Measurements from ENCODE around the gene ACOT12. TPM values are rescaled to one million over a fixed set of nuclear protein-coding genes. Genes with fewer than 3 reads are reported as not detected.

Gene ACOT12
- total RNA-seq, 1 experiment from 2014 or later: not detected

- no CpG with 5 or more reads among the region's 2 CpGs for WGBS (ENCODE audit: extremely low coverage, insufficient read length, low lambda C conversion rate)
- Mint-ChIP-seq H3K36me3 (ENCODE audit: insufficient read depth in 1 of 3, low read depth in 3 of 3) (no peaks in the 10 kb centered on the region; a peak in 1 of 7 replicates), H3K4me3 (no peak overlapping the region)
These were observed 56.1 kb downstream of the ACOT12 start for GRCh38 chr5:81337803-81338202.

More at GRCh38 chr5:81337803-81338202, 56.1 kb downstream of the ACOT12 start:
- H3K9ac ChIP-seq (ENCODE audit: extremely low read depth, insufficient read length, low read length): no peak overlapping the region
- H3K27me3 ChIP-seq (ENCODE audit: insufficient read depth, low read length): no peaks in the 10 kb centered on the region
- no peaks in the 10 kb centered on the region for H3K23me2 ChIP-seq (ENCODE audit: insufficient read length, low read depth, low read length, poor library complexity, severe bottlenecking)
- TF ChIP-seq CTCF (conservative IDR thresholded peaks at IDR 0.05): no peak
- no peak overlapping the region for H2BK5ac ChIP-seq (ENCODE audit: insufficient read length, low read length)
- H3K79me1 ChIP-seq (ENCODE audit: insufficient read depth, low read depth, low read length, poor library complexity, severe bottlenecking): no peaks in the 10 kb centered on the region
- Mint-ChIP-seq H3K27ac (no peak overlapping the region), H3K9me3 (no peaks in the 10 kb centered on the region; a peak in 2 of 5 replicates), H3K27me3 (ENCODE audit: low read depth) (no peaks in the 10 kb centered on the region; the same call in 1 of the 2 replicates), H3K4me1 (no peaks in the 10 kb centered on the region)
- no peak overlapping the region for H4K91ac ChIP-seq (ENCODE audit: insufficient read length, low read depth, low read length)
- no peak overlapping the region for H3K4ac ChIP-seq (ENCODE audit: low read depth, low read length)
- no peak overlapping the region for H3K4me2 ChIP-seq (ENCODE audit: insufficient read depth, insufficient read length, low read length)
- H2AK5ac ChIP-seq (ENCODE audit: insufficient read length, low read length): no peak overlapping the region
- H2AFZ ChIP-seq (ENCODE audit: low read length): no peak overlapping the region
- no peak overlapping the region for H4K5ac ChIP-seq (ENCODE audit: insufficient read length, low read depth, low read length)
- no peak overlapping the region for H2BK20ac ChIP-seq (ENCODE audit: low read depth, low read length, poor library complexity, severe bottlenecking)
- no peak overlapping the region for H3K56ac ChIP-seq (ENCODE audit: insufficient read length, low read depth, low read length)
- no peak overlapping the region for H2BK15ac ChIP-seq (ENCODE audit: low read depth, low read length)
- H3T11ph ChIP-seq (ENCODE audit: low read length): no peak overlapping the region
- no peak overlapping the region for H3K23ac ChIP-seq (ENCODE audit: insufficient read length, low read depth, low read length)
- H4K20me1 ChIP-seq (ENCODE audit: control insufficient read depth, insufficient read depth, insufficient read length): no peaks in the 10 kb centered on the region
- no peaks in the 10 kb centered on the region for H3K79me2 ChIP-seq (ENCODE audit: insufficient read depth, low read length)
- no peak overlapping the region for H4K8ac ChIP-seq (replicated peaks; ENCODE audit: insufficient read length, low read depth, low read length)
- H3K18ac ChIP-seq (ENCODE audit: insufficient read length, low read depth, low read length): no peak overlapping the region
- no peaks in the 10 kb centered on the region for H3K4me1 ChIP-seq (ENCODE audit: insufficient read depth, low read length)
- H3K9me3 ChIP-seq (ENCODE audit: control insufficient read depth, low read depth, low read length): no peaks in the 10 kb centered on the region
- no peak overlapping the region for H3K14ac ChIP-seq (ENCODE audit: insufficient read depth, low read length)
- no peak overlapping the region for H3K27ac ChIP-seq (ENCODE audit: insufficient read length, low read depth, low read length)
- H2BK12ac ChIP-seq (ENCODE audit: insufficient read length, low read depth, low read length): no peak overlapping the region
- no peak for DNase-seq
- no peak overlapping the region for H2BK120ac ChIP-seq (ENCODE audit: low read depth, low read length, poor library complexity, severe bottlenecking)

Data from H9 (cell line).